Right lobe of liver (tissue), 6 donors: ENCODE measurements around the gene FAM117B. TPM values are rescaled to one million over a fixed set of nuclear protein-coding genes. Genes with fewer than 3 reads are reported as not detected.
A peak's percentile ranks its signal among the peaks of the same experiment; 100 is the strongest.

Experiments used
- ATAC-seq, 4 donors: fragments of 200-7000 bp; cut with Tn5 transposase; one replicate each; pipeline ENCODE4 v1.9.1; 2020; ENCODE audit warnings: mild to moderate bottlenecking in 4 of 4, moderate library complexity in 4 of 4
- DNase-seq, 3 donors: peaks; one replicate each; pipeline ENCODE4 v3.0.0-alpha.2; 2020
- H3K27ac ChIP-seq, 3 donors: fragments of 200-600 bp; one replicate each; pipeline ENCODE4 v1.8.0; 2022
- H3K27me3 ChIP-seq, 2 donors: fragments of 200-600 bp; one replicate each; pipeline ENCODE4 v1.8.0; 2022
- H3K36me3 ChIP-seq, 4 donors: fragments of 200-600 bp; sonication (generic) in 1 of 4; one replicate each; pipeline versions ENCODE4 v1.5.1 to v1.8.0; 2017 to 2022; ENCODE audit warnings: control low read depth in 1 of 4
- H3K4me1 ChIP-seq, 4 donors: fragments of 200-600 bp; sonication (generic) in 1 of 4; one replicate each; pipeline versions ENCODE4 v1.5.1 to v1.8.0; 2017 to 2022; ENCODE audit warnings: control low read depth in 1 of 4
- H3K4me3 ChIP-seq, 3 donors: fragments of 200-600 bp; one replicate each; pipeline ENCODE4 v1.8.0; 2022
- H3K9me3 ChIP-seq, 4 donors: fragments of 200-600 bp; sonication (generic) in 1 of 4; one replicate each; pipeline versions ENCODE4 v1.5.1 to v1.8.0; 2017 to 2022; ENCODE audit warnings: control low read depth in 1 of 4
- POLR2A ChIP-seq: fragments of 450-650 bp; IDR thresholded peaks from one replicate; pipeline ENCODE4 v1.6.1; 2017; ENCODE audit warnings: antibody characterized with exemption, mild to moderate bottlenecking
- WGBS: methylation state at CpG from one replicate; pipeline ENCODE4 v1.1.6; 2018; ENCODE audit warnings: low coverage, low lambda C conversion rate; ENCODE audit not compliant: insufficient coverage; ENCODE audit errors: missing lambda C conversion rate; 5-methylcytosine and 5-hydroxymethylcytosine counted together
- intact Hi-C, 2 donors: fragments of 100-400 bp; cut with DNase I; formaldehyde crosslinking; loops; one replicate each; pipeline versions ENCODE4 v1.11.2 to v1.14.1; 2022
- total RNA-seq, 6 experiments: library from RNA; depleted of rRNA in 2 of 6; stranded (reverse); fragments of >200 nt in 2 of 6; fragmentation: NEBNext Ultra II Directional in 3 of 6; extraction: Animal tissue kit (Norgen Biotek cat#: 25700) in 3 of 6; gene quantifications; one replicate each; pipeline versions ENCODE4 v1.1.0 to v1.2.4, GENCODE V29; 2016 to 2023
- TF ChIP-seq, protein P1 (sequence below), 4 donors: fragments of 200-600 bp in 3 of 4; fragments of 450-650 bp in 1 of 4; IDR thresholded peaks; one replicate each; pipeline versions ENCODE4 v1.5.1 to v1.8.0; 2016 to 2022; ENCODE audit warnings: antibody characterized with exemption in 4 of 4, mild to moderate bottlenecking in 2 of 4
- donor health status: DM: no; HTN: yes; CAD: no.
- donor health status: DM: no; HTN: no; CAD: no.
- donor health status: DM: no; HTN: no; CAD: no.
- donor health status: DM: no; HTN: yes; CAD: no.
- donor health status: DM: no; HTN: yes; CAD: no.

Gene FAM117B
- total RNA-seq, 6 experiments from 2014 or later: 1.8 to 2.8 (median 2.3) TPM

DNA sequence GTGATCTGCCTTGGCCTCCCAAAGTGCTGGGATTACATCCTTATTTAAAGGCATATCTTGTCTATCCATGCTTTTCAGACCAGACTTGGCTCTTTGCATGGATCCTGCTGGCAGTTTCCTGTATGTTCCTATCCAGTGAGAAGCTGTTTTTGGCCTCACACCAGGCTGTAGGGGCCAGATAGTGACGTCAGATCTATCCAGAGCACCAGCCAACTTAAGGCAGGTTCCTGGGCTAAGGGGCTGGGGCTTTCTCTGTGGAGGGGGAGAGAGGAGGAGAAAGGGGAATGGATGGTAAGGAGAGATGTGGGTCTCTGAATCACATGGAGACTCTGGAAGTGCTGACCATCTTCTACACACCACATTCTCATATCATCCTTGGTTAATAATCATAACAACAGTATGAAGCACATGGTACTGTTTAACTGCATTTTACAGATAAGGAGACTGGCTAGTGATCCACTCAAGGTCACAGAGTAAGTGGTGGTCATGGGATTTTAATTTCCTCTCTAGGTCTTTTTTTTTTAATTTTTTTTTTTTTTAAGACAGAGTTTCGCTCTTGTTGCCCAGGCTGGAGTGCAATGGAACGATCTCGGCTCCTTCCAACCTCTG, 2.0 kb upstream of the FAM117B start:
- 77% methylated on average over 4 of the region's 4 CpGs for WGBS
- intact Hi-C loops: no loop called here
- H3K9me3 ChIP-seq: no peaks in the 10 kb centered on the region
- no peaks in the 10 kb centered on the region for H3K36me3 ChIP-seq
- TF ChIP-seq POLR2A: no peak
- TF ChIP-seq, protein P1, sequence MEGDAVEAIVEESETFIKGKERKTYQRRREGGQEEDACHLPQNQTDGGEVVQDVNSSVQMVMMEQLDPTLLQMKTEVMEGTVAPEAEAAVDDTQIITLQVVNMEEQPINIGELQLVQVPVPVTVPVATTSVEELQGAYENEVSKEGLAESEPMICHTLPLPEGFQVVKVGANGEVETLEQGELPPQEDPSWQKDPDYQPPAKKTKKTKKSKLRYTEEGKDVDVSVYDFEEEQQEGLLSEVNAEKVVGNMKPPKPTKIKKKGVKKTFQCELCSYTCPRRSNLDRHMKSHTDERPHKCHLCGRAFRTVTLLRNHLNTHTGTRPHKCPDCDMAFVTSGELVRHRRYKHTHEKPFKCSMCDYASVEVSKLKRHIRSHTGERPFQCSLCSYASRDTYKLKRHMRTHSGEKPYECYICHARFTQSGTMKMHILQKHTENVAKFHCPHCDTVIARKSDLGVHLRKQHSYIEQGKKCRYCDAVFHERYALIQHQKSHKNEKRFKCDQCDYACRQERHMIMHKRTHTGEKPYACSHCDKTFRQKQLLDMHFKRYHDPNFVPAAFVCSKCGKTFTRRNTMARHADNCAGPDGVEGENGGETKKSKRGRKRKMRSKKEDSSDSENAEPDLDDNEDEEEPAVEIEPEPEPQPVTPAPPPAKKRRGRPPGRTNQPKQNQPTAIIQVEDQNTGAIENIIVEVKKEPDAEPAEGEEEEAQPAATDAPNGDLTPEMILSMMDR (IDR thresholded peaks at IDR 0.05): no peak
- no peak overlapping the region for H3K4me3 ChIP-seq
- no peaks in the 10 kb centered on the region for H3K27me3 ChIP-seq
- no peak for ATAC-seq
- no peak for DNase-seq
- peaks cover 0 to 16% (median 3%) of the 10 kb centered on the region in 4 donors for H3K4me1 ChIP-seq
- H3K27ac ChIP-seq: no peak overlapping the region

DNA sequence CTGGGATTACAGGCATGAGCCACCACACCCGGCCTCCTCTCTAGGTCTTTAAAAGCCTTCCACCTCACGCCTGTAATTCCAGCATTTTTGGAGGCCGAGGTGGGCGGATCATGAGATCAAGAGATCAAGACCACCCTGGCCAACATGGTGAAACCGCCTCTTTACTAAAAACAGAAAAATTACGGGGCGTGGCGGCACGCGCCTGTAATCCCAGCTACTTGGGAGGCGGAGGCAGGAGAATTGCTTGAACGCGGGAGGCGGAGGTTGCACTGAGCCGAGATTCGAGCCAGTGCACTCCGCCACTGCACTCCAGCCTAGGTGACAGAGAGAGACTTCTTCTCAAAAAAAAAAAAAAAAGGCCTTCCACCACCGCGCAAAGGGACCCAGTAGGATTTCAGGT, 1.3 kb upstream of the FAM117B start:
- Histone ChIP-seq H3K4me1 (peaks cover 0 to 17% (median 3%) of the 10 kb centered on the region in 4 donors), H3K9me3 (no peaks in the 10 kb centered on the region), H3K4me3 (no peak overlapping the region), H3K27ac (no peak overlapping the region), H3K36me3 (no peaks in the 10 kb centered on the region), H3K27me3 (no peaks in the 10 kb centered on the region)
- intact Hi-C loops: no loop called here
- ATAC-seq: no peak
- DNase-seq: no peak
- WGBS: 97% methylated on average over 17 of the region's 19 CpGs
- no peak for TF ChIP-seq POLR2A
- TF ChIP-seq, protein P1 (IDR thresholded peaks at IDR 0.05): no peak

GRCh38 chr2:202635428-202636212, 851 bp downstream of the FAM117B start:
- Histone ChIP-seq H3K36me3 (no peaks in the 10 kb centered on the region), H3K27me3 (no peaks in the 10 kb centered on the region), H3K9me3 (no peaks in the 10 kb centered on the region), H3K27ac (peak overlapping the region; percentile 36 to 90 (median 89)), H3K4me3 (peak overlapping the region; percentile 88 to 92 (median 88)), H3K4me1 (peaks cover 0 to 18% (median 3%) of the 10 kb centered on the region in 4 donors)
- DNase-seq (peak; percentile 91 to 92 (median 91)), ATAC-seq (peak; percentile 70 to 82 (median 79))
- no peak for TF ChIP-seq POLR2A
- TF ChIP-seq, protein P1 (IDR thresholded peaks at IDR 0.05): peak in 1 of 4 donors; percentile 7
- 0% methylated on average over 1 of the region's 92 CpGs for WGBS
- intact Hi-C loops: no loop called here

DNA sequence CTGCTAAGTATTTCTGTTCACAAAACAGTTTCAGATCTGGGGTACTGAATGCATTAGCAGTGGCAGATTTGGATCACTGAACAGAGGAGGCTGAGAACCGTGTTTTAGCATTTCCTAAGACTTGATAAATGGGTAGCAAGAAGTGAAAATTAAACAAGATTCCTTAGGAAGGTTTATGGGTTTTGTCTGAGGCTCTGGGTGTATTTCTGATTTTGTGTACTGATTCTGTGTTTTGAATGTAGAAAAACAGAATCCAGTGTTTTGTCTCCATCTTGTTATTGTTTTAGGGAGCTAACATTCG, 1.4 kb downstream of the FAM117B start:
- DNase-seq (no peak), ATAC-seq (no peak)
- Histone ChIP-seq H3K9me3 (no peaks in the 10 kb centered on the region), H3K27ac (peak overlapping the region; percentile 36 to 90 (median 52)), H3K4me3 (peak overlapping the region; percentile 72 to 92 (median 88)), H3K36me3 (no peaks in the 10 kb centered on the region), H3K27me3 (no peaks in the 10 kb centered on the region), H3K4me1 (peaks cover 0 to 18% (median 3%) of the 10 kb centered on the region in 4 donors)
- WGBS: 0% methylated on average over 2 of the region's 2 CpGs
- TF ChIP-seq POLR2A: no peak
- TF ChIP-seq, protein P1 (IDR thresholded peaks at IDR 0.05): no peak
- intact Hi-C loops: no loop called here
